DOHH2 (cell line): ENCODE data around the gene LCE1E.

ENCODE experiments used
- H3F3A ChIP-seq: fragments of 200-600 bp; sonication (generic), shearing (Covaris generic); 2 replicates; pipeline ENCODE4 v1.6.0; 2016; ENCODE audit warnings: antibody characterized with exemption, mild to moderate bottlenecking; ENCODE audit not compliant: control insufficient read depth, insufficient read depth
- H3K27ac ChIP-seq: fragments of 200-600 bp; sonication (generic); 2 replicates; pipeline ENCODE4 v1.5.1; 2014; ENCODE audit warnings: low read depth, mild to moderate bottlenecking, low read length, moderate library complexity
- H3K27me3 ChIP-seq: fragments of 200-600 bp; sonication (generic); 2 replicates; pipeline ENCODE4 v1.6.1; 2014; ENCODE audit warnings: mild to moderate bottlenecking, low read length, mixed read lengths; ENCODE audit not compliant: control insufficient read depth
- H3K36me3 ChIP-seq: fragments of 200-600 bp; sonication (generic); 2 replicates; pipeline ENCODE4 v1.6.1; 2014; ENCODE audit warnings: mild to moderate bottlenecking, low read length, moderate library complexity, mixed read lengths; ENCODE audit not compliant: control insufficient read depth
- H3K4me1 ChIP-seq: fragments of 200-600 bp; sonication (generic); 2 replicates; pipeline ENCODE4 v1.6.1; 2014; ENCODE audit warnings: mild to moderate bottlenecking, low read length, mixed read lengths; ENCODE audit not compliant: control insufficient read depth
- H3K4me2 ChIP-seq: fragments of 200-600 bp; sonication (generic); 2 replicates; pipeline ENCODE4 v1.6.0; 2014; ENCODE audit warnings: mild to moderate bottlenecking, low read length, moderate library complexity
- H3K4me3 ChIP-seq: fragments of 200-600 bp; sonication (generic); 2 replicates; pipeline ENCODE4 v1.5.1; 2014; ENCODE audit warnings: mild to moderate bottlenecking, low read length, mixed read lengths
- H3K79me2 ChIP-seq: fragments of 200-600 bp; sonication (generic); 2 replicates; pipeline ENCODE4 v1.6.1; 2014; ENCODE audit warnings: mild to moderate bottlenecking, low read length, mixed read lengths; ENCODE audit not compliant: control insufficient read depth
- H3K9me2 ChIP-seq: fragments of 200-600 bp; sonication (generic); replicated peaks from 2 replicates; pipeline ENCODE4 v1.6.1; 2014; ENCODE audit warnings: mild to moderate bottlenecking, low read length, mixed read lengths; ENCODE audit not compliant: control insufficient read depth
- H3K9me3 ChIP-seq: fragments of 200-600 bp; sonication (generic); 2 replicates; pipeline ENCODE4 v1.6.1; 2014; ENCODE audit warnings: antibody characterized with exemption, low read length, mixed read lengths; ENCODE audit not compliant: control insufficient read depth, insufficient read depth
- H4K20me1 ChIP-seq: fragments of 200-600 bp; sonication (generic); 2 replicates; pipeline ENCODE4 v1.6.0; 2014; ENCODE audit warnings: low read depth, mild to moderate bottlenecking, antibody characterized with exemption, low read length, moderate library complexity; ENCODE audit not compliant: control insufficient read depth, insufficient read depth
- CTCF ChIP-seq: fragments of 200-600 bp; sonication (generic); IDR thresholded peaks from one replicate; pipeline ENCODE4 v1.5.1; 2014; ENCODE audit warnings: antibody characterized with exemption, mild to moderate bottlenecking, low read depth, low read length; ENCODE audit not compliant: poor library complexity, severe bottlenecking
- EZH2phosphoT487 ChIP-seq: fragments of 200-600 bp; sonication (generic); IDR thresholded peaks from 2 replicates; pipeline ENCODE4 v1.6.1; 2017; ENCODE audit warnings: borderline replicate concordance, mild to moderate bottlenecking, antibody characterized with exemption, low read length, moderate library complexity, mixed read lengths

The LCE1E gene

GRCh38 chr1:152757747-152758146 is 28.3 kb upstream of the LCE1E start, which contains the start of gene KPRP:
KPRP (plus strand) TSS chr1:152758025; CDS start chr1:152759589, 1,564 bp downstream.
- H3K79me2 ChIP-seq: no peaks in the 10 kb centered on the region
- H3K4me1 ChIP-seq: no peaks in the 10 kb centered on the region
- no peak within 1 kb of the TSS for H3K27ac ChIP-seq
- TF ChIP-seq CTCF (no peak), EZH2phosphoT487 (no peak)
- H4K20me1 ChIP-seq: no peaks in the 10 kb centered on the region
- H3F3A ChIP-seq: no peaks in the 10 kb centered on the region
- no peaks in the 10 kb centered on the region for H3K27me3 ChIP-seq
- no peaks in the 10 kb centered on the region for H3K9me2 ChIP-seq
- H3K4me2 ChIP-seq: no peak within 1 kb of the TSS
- H3K4me3 ChIP-seq: no peak within 1 kb of the TSS
- no peaks in the 10 kb centered on the region for H3K36me3 ChIP-seq
- H3K9me3 ChIP-seq: no peaks in the 10 kb centered on the region

GRCh38 chr1:152758636-152759035 is 27.4 kb upstream of the LCE1E start:
- Histone ChIP-seq H4K20me1 (no peaks in the 10 kb centered on the region), H3K4me1 (no peaks in the 10 kb centered on the region), H3K4me3 (no peak overlapping the region), H3K9me3 (no peaks in the 10 kb centered on the region), H3K4me2 (no peak overlapping the region), H3K9me2 (no peaks in the 10 kb centered on the region), H3K36me3 (no peaks in the 10 kb centered on the region), H3K27ac (no peak overlapping the region), H3F3A (no peaks in the 10 kb centered on the region), H3K79me2 (no peaks in the 10 kb centered on the region), H3K27me3 (no peaks in the 10 kb centered on the region)
- TF ChIP-seq EZH2phosphoT487 (no peak), CTCF (no peak)

- Histone ChIP-seq H3K4me3 (no peak overlapping the region), H3K27me3 (no peaks in the 10 kb centered on the region), H3K9me3 (no peaks in the 10 kb centered on the region), H3K79me2 (no peaks in the 10 kb centered on the region), H3K27ac (no peak overlapping the region), H4K20me1 (no peaks in the 10 kb centered on the region), H3K4me1 (no peaks in the 10 kb centered on the region), H3F3A (no peaks in the 10 kb centered on the region), H3K36me3 (no peaks in the 10 kb centered on the region), H3K9me2 (no peaks in the 10 kb centered on the region), H3K4me2 (no peak overlapping the region)
- TF ChIP-seq CTCF (no peak), EZH2phosphoT487 (no peak)
Observed at GRCh38 chr1:152759453-152760173, 26.4 kb upstream of the LCE1E start.
